Transverse colon (tissue), 4 donors: ENCODE results near the gene TMEM107.

Experiments
- CTCF ChIP-seq, 5 experiments: fragments of 200-600 bp in 3 of 5; fragments of 450-650 bp in 2 of 5; sonication (generic) in 3 of 5; IDR thresholded peaks; 1 replicate in 2 of 5; 2 replicates in 3 of 5; pipeline ENCODE4 v1.5.1; 2016 to 2017; ENCODE audit warnings: antibody characterized with exemption in 5 of 5, inconsistent platforms in 3 of 5, mild to moderate bottlenecking in 2 of 5, moderate library complexity in 1 of 5
- POLR2A ChIP-seq: fragments of 450-650 bp; IDR thresholded peaks from one replicate; pipeline ENCODE4 v1.6.1; 2016; ENCODE audit warnings: antibody characterized with exemption, mild to moderate bottlenecking, moderate library complexity
- POLR2AphosphoS5 ChIP-seq, 3 donors: sonication (generic); formaldehyde crosslinking; IDR thresholded peaks; one replicate each; pipeline ENCODE4 v1.6.1; 2016; ENCODE audit warnings: antibody characterized with exemption in 3 of 3

GRCh38 chr17:8143581-8144400, 32.4 kb downstream of the TMEM107 start:
- no peak for TF ChIP-seq CTCF (IDR thresholded peaks at IDR 0.05)
- TF ChIP-seq POLR2A = peak; percentile 11
- peak in 2 of 3 donors; percentile 32 to 45 for TF ChIP-seq POLR2AphosphoS5 (IDR thresholded peaks at IDR 0.05)
